ENCODE results near the gene WDR1.

Gene WDR1

DNA sequence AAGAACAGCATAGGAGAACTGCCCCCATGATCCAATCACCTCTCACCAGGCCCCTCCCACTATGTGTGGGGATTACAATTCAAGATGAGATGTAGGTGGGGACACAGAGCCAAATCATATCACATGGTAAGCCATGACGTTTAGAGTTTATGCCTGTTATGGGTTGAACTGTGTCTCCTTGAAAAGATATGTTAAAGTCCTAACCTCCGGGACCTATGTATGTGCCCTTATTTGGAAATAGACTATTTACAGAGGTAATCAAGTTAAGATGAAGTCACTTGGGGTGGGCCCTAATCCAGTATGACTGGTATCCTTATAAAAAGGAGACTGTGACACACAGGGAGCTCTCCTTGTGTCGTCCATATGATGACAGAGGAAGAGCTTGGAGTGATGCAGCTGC lies 70.1 kb downstream of the WDR1 start:
- Histone ChIP-seq H3K4me2 (no peak overlapping the region), H3K4me1 (ENCODE audit: low read depth, poor library complexity, severe bottlenecking) (no peaks in the 10 kb centered on the region), H3K4me3 (IDR thresholded peaks at IDR 0.05; ENCODE audit: insufficient read depth, low read depth, low read length) (no peak overlapping the region), H4K20me1 (ENCODE audit: insufficient read depth) (no peaks in the 10 kb centered on the region), H3K9ac (no peak overlapping the region), H3K36me3 (ENCODE audit: insufficient read depth) (no peaks in the 10 kb centered on the region), H3K27me3 (ENCODE audit: insufficient read depth, low read depth) (no peaks in the 10 kb centered on the region), H3K27ac (no peak overlapping the region), H3K79me2 (ENCODE audit: insufficient read depth, low read depth) (no peaks in the 10 kb centered on the region), H2AFZ (ENCODE audit: low read depth) (no peak overlapping the region)
- TF ChIP-seq CTCF (conservative IDR thresholded peaks at IDR 0.05; ENCODE audit: low read depth, low read length) = no peak

GRCh38 chr4:10045481-10045880 lies 71.1 kb downstream of the WDR1 start:
- no peak for TF ChIP-seq CTCF (conservative IDR thresholded peaks at IDR 0.05; ENCODE audit: low read depth, low read length)
- Histone ChIP-seq H3K9ac (no peak overlapping the region), H3K4me3 (IDR thresholded peaks at IDR 0.05; ENCODE audit: insufficient read depth, low read depth, low read length) (no peak overlapping the region), H3K36me3 (ENCODE audit: insufficient read depth) (no peaks in the 10 kb centered on the region), H3K4me2 (no peak overlapping the region), H3K27ac (no peak overlapping the region), H4K20me1 (ENCODE audit: insufficient read depth) (no peaks in the 10 kb centered on the region), H2AFZ (ENCODE audit: low read depth) (no peak overlapping the region), H3K79me2 (ENCODE audit: insufficient read depth, low read depth) (no peaks in the 10 kb centered on the region), H3K4me1 (ENCODE audit: low read depth, poor library complexity, severe bottlenecking) (no peaks in the 10 kb centered on the region), H3K27me3 (ENCODE audit: insufficient read depth, low read depth) (no peaks in the 10 kb centered on the region)

DNA sequence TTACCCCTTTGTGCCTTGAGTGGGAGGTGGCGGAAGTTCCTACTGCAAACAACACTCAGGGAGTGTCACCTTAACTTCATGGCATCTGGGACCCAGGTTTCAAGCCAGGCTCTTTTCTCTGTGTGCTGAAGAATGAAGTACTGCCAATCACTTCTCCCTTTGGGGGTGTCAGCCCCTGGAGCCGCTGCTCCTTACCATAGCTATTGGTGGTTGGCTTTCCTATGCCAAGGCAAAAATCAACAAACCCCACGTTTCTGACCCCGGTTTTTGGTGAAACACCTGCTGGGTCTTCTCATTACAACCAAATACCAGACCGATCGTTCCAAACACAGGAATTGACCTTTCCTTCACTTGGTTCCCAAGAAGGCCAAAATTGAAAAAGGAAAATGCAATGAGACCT lies 75.6 kb downstream of the WDR1 start:
- H4K20me1 ChIP-seq (ENCODE audit: insufficient read depth) = no peaks in the 10 kb centered on the region
- no peak overlapping the region for H3K4me2 ChIP-seq
- no peak overlapping the region for H2AFZ ChIP-seq (ENCODE audit: low read depth)
- no peak for TF ChIP-seq CTCF (conservative IDR thresholded peaks at IDR 0.05; ENCODE audit: low read depth, low read length)
- no peaks in the 10 kb centered on the region for H3K4me1 ChIP-seq (ENCODE audit: low read depth, poor library complexity, severe bottlenecking)
- no peaks in the 10 kb centered on the region for H3K36me3 ChIP-seq (ENCODE audit: insufficient read depth)
- H3K9ac ChIP-seq = no peak overlapping the region
- no peaks in the 10 kb centered on the region for H3K79me2 ChIP-seq (ENCODE audit: insufficient read depth, low read depth)
- H3K27me3 ChIP-seq (ENCODE audit: insufficient read depth, low read depth) = no peaks in the 10 kb centered on the region
- H3K4me3 ChIP-seq (IDR thresholded peaks at IDR 0.05; ENCODE audit: insufficient read depth, low read depth, low read length) = no peak overlapping the region
- H3K27ac ChIP-seq = no peak overlapping the region

DNA sequence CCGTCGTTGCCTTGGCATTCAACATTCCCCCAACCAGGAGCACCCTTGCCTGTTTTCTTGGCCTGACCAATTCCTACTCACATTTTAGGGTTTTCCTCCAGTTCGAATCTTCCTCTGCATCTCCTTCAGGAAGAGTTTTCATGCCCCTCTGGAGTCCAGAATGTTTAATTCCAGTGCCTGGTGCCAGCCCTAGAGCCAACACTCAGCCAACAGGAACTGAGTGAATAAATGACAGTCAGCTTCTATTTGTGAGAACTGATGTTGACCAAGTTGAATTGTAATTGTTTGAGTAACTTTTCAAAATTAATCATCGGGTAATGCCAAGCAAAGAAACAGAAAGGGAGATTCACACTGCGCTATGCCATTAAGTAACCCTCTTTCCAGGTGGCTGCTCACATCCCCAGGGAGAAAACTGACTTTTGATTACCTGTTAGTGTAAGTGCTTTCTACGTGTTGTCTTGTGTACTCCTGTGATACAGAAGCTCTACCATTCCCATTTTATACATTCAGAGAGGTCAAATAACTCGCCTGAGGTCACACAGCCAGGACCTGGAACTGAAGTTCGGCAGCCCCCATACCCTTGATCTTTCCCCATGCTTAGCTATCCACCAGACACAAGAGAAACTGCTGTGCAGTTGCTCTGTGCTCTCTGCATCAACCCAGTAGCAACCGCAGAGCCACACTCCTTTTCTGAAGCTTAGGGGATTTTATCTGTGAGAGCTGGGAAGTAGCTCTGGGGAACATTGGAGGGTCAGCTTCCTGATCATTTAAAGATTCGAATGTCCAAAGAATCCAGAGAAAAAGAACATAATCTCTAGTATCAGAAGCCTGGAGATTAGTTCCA lies 76.3 kb downstream of the WDR1 start:
- no peak for TF ChIP-seq CTCF (conservative IDR thresholded peaks at IDR 0.05; ENCODE audit: low read depth, low read length)
- no peaks in the 10 kb centered on the region for H3K36me3 ChIP-seq (ENCODE audit: insufficient read depth)
- no peak overlapping the region for H3K27ac ChIP-seq

More for the DNA sequence above, 76.3 kb downstream of the WDR1 start:
- no peak overlapping the region for H3K4me3 ChIP-seq (IDR thresholded peaks at IDR 0.05; ENCODE audit: insufficient read depth, low read depth, low read length)
- H2AFZ ChIP-seq (ENCODE audit: low read depth) = no peak overlapping the region
- no peak overlapping the region for H3K9ac ChIP-seq
- no peaks in the 10 kb centered on the region for H3K27me3 ChIP-seq (ENCODE audit: insufficient read depth, low read depth)
- H3K4me1 ChIP-seq (ENCODE audit: low read depth, poor library complexity, severe bottlenecking) = no peaks in the 10 kb centered on the region
- H4K20me1 ChIP-seq (ENCODE audit: insufficient read depth) = no peaks in the 10 kb centered on the region
- no peaks in the 10 kb centered on the region for H3K79me2 ChIP-seq (ENCODE audit: insufficient read depth, low read depth)
- H3K4me2 ChIP-seq = no peak overlapping the region
